Activated T-cell treated with anti-CD3 and anti-CD28 coated beads for 4 hours (primary cell): ENCODE measurements around the gene ARHGEF3.

Source experiments
- DNase-seq: peaks from one replicate; pipeline ENCODE4 v3.0.0-alpha.2; 2020

The ARHGEF3 gene

GRCh38 chr3:56801662-56802377 is at the start of gene ARHGEF3:
TSS of gene ARHGEF3 (minus strand) at chr3:56801949. CDS start at chr3:56801798, 151 bp downstream.
- peak; percentile 85 for DNase-seq

- DNase-seq: no peak
Observed at GRCh38 chr3:56849698-56850097, 47.9 kb upstream of the ARHGEF3 start.

- no peak for DNase-seq
Observed at GRCh38 chr3:56845505-56845904, 43.8 kb upstream of the ARHGEF3 start.

- no peak for DNase-seq
Observed at GRCh38 chr3:56844536-56844935, 42.8 kb upstream of the ARHGEF3 start.

GRCh38 chr3:56839784-56840715 is 38.3 kb upstream of the ARHGEF3 start:
- DNase-seq: no peak

- no peak for DNase-seq
Observed at GRCh38 chr3:56838448-56838847, 36.7 kb upstream of the ARHGEF3 start.

GRCh38 chr3:56837196-56837955 is 35.6 kb upstream of the ARHGEF3 start:
- DNase-seq: no peak

GRCh38 chr3:56836276-56837163 is 34.8 kb upstream of the ARHGEF3 start:
- no peak for DNase-seq

GRCh38 chr3:56835650-56836227 is 34.0 kb upstream of the ARHGEF3 start:
- DNase-seq: no peak

GRCh38 chr3:56833536-56833935 is 31.8 kb upstream of the ARHGEF3 start:
- no peak for DNase-seq

GRCh38 chr3:56833022-56833421 is 31.3 kb upstream of the ARHGEF3 start:
- DNase-seq: no peak

GRCh38 chr3:56831572-56831971 is 29.8 kb upstream of the ARHGEF3 start:
- DNase-seq: no peak

GRCh38 chr3:56830884-56831283 is 29.1 kb upstream of the ARHGEF3 start:
- DNase-seq: no peak

- no peak for DNase-seq
Observed at GRCh38 chr3:56829533-56829932, 27.8 kb upstream of the ARHGEF3 start.

GRCh38 chr3:56826831-56827722 is 25.3 kb upstream of the ARHGEF3 start:
- no peak for DNase-seq

GRCh38 chr3:56825567-56826438 is 24.1 kb upstream of the ARHGEF3 start:
- DNase-seq: no peak

- no peak for DNase-seq
Observed at GRCh38 chr3:56823984-56824703, 22.4 kb upstream of the ARHGEF3 start.

- DNase-seq: no peak
Observed at GRCh38 chr3:56823421-56823926, 21.7 kb upstream of the ARHGEF3 start.

GRCh38 chr3:56822501-56822900 is 20.8 kb upstream of the ARHGEF3 start:
- DNase-seq: no peak
